ENCODE data around the gene LRMDA.

The LRMDA gene

GRCh38 chr10:75724047-75724446 is 292.6 kb downstream of the LRMDA start:
- TF ChIP-seq, protein P1, sequence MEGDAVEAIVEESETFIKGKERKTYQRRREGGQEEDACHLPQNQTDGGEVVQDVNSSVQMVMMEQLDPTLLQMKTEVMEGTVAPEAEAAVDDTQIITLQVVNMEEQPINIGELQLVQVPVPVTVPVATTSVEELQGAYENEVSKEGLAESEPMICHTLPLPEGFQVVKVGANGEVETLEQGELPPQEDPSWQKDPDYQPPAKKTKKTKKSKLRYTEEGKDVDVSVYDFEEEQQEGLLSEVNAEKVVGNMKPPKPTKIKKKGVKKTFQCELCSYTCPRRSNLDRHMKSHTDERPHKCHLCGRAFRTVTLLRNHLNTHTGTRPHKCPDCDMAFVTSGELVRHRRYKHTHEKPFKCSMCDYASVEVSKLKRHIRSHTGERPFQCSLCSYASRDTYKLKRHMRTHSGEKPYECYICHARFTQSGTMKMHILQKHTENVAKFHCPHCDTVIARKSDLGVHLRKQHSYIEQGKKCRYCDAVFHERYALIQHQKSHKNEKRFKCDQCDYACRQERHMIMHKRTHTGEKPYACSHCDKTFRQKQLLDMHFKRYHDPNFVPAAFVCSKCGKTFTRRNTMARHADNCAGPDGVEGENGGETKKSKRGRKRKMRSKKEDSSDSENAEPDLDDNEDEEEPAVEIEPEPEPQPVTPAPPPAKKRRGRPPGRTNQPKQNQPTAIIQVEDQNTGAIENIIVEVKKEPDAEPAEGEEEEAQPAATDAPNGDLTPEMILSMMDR (conservative IDR thresholded peaks at IDR 0.05; ENCODE audit: low read length): no peak
- TF ChIP-seq EZH2phosphoT487 (IDR thresholded peaks at IDR 0.05; ENCODE audit: borderline replicate concordance): no peak
- peak overlapping the region; percentile 5 for H3K4me3 ChIP-seq (ENCODE audit: low read length, poor library complexity, severe bottlenecking)
- H3K79me2 ChIP-seq (ENCODE audit: insufficient read depth, low read length): no peaks in the 10 kb centered on the region
- H3K9ac ChIP-seq (ENCODE audit: low read depth, low read length, poor library complexity, severe bottlenecking): peak overlapping the region; percentile 45
- H3F3A ChIP-seq (ENCODE audit: low read depth): 0 out of 2 replicates have a peak, but pooled peaks cover 12% of the 10 kb centered on the region
- no peak overlapping the region for H2AFZ ChIP-seq (ENCODE audit: low read length)
- H4K20me1 ChIP-seq (ENCODE audit: insufficient read depth, low read length, poor library complexity, severe bottlenecking): no peaks in the 10 kb centered on the region
- no peaks in the 10 kb centered on the region for H3K9me2 ChIP-seq (replicated peaks; ENCODE audit: low read depth, low read length)
- H3K4me2 ChIP-seq (ENCODE audit: low read depth, low read length, poor library complexity, severe bottlenecking): peak overlapping the region; percentile 51
- H3K27me3 ChIP-seq (ENCODE audit: insufficient read depth, low read length, poor library complexity, severe bottlenecking): no peaks in the 10 kb centered on the region
- no peaks in the 10 kb centered on the region for H3K9me3 ChIP-seq (ENCODE audit: insufficient read depth, low read depth, low read length)
- H3K4me1 ChIP-seq (ENCODE audit: insufficient read depth, low read length, poor library complexity, severe bottlenecking): peaks cover 53% of the 10 kb centered on the region
- no peaks in the 10 kb centered on the region for H3K36me3 ChIP-seq (ENCODE audit: insufficient read depth, low read length)

- TF ChIP-seq, protein P1 (conservative IDR thresholded peaks at IDR 0.05; ENCODE audit: low read length): no peak
- no peak for TF ChIP-seq EZH2phosphoT487 (IDR thresholded peaks at IDR 0.05; ENCODE audit: borderline replicate concordance)
- no peak overlapping the region for H3K4me3 ChIP-seq (ENCODE audit: low read length, poor library complexity, severe bottlenecking)
- no peaks in the 10 kb centered on the region for H3K36me3 ChIP-seq (ENCODE audit: insufficient read depth, low read length)
- no peaks in the 10 kb centered on the region for H3K79me2 ChIP-seq (ENCODE audit: insufficient read depth, low read length)
- peaks cover 52% of the 10 kb centered on the region for H3K4me1 ChIP-seq (ENCODE audit: insufficient read depth, low read length, poor library complexity, severe bottlenecking)
- H2AFZ ChIP-seq (ENCODE audit: low read length): no peak overlapping the region
- H4K20me1 ChIP-seq (ENCODE audit: insufficient read depth, low read length, poor library complexity, severe bottlenecking): no peaks in the 10 kb centered on the region
- H3K4me2 ChIP-seq (ENCODE audit: low read depth, low read length, poor library complexity, severe bottlenecking): no peak overlapping the region
- no peak overlapping the region for H3K9ac ChIP-seq (ENCODE audit: low read depth, low read length, poor library complexity, severe bottlenecking)
- H3K9me2 ChIP-seq (replicated peaks; ENCODE audit: low read depth, low read length): no peaks in the 10 kb centered on the region
- H3K9me3 ChIP-seq (ENCODE audit: insufficient read depth, low read depth, low read length): no peaks in the 10 kb centered on the region
- 0 out of 2 replicates have a peak, but pooled peaks cover 12% of the 10 kb centered on the region for H3F3A ChIP-seq (ENCODE audit: low read depth)
- H3K27me3 ChIP-seq (ENCODE audit: insufficient read depth, low read length, poor library complexity, severe bottlenecking): no peaks in the 10 kb centered on the region
These were observed 295.4 kb downstream of the LRMDA start for GRCh38 chr10:75726522-75727483.

DNA sequence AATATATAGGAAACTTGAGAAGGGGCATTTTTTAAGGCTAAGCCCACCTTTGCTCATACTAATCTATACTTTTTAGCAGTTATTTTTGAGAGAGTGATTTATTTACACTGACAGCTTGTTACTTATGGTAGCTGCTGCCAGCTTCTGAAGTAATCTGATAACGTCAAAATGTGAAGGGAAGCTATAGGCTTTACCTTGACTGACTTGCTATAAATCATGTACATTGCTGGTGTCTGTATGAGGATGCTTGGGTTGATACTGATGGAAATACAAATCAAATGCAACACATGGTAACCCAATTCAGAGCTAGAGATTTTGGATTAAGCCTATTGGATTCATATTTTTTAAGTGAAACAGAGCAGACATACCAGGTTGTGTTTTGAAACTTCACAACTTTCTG is 299.4 kb downstream of the LRMDA start:
- no peaks in the 10 kb centered on the region for H3F3A ChIP-seq (ENCODE audit: low read depth)

More for the DNA sequence above, 299.4 kb downstream of the LRMDA start:
- no peaks in the 10 kb centered on the region for H3K79me2 ChIP-seq (ENCODE audit: insufficient read depth, low read length)
- no peaks in the 10 kb centered on the region for H3K36me3 ChIP-seq (ENCODE audit: insufficient read depth, low read length)
- no peaks in the 10 kb centered on the region for H3K9me2 ChIP-seq (replicated peaks; ENCODE audit: low read depth, low read length)
- H3K9me3 ChIP-seq (ENCODE audit: insufficient read depth, low read depth, low read length): no peaks in the 10 kb centered on the region
- no peak overlapping the region for H2AFZ ChIP-seq (ENCODE audit: low read length)
- no peaks in the 10 kb centered on the region for H4K20me1 ChIP-seq (ENCODE audit: insufficient read depth, low read length, poor library complexity, severe bottlenecking)
- H3K4me1 ChIP-seq (ENCODE audit: insufficient read depth, low read length, poor library complexity, severe bottlenecking): peaks cover 26% of the 10 kb centered on the region
- TF ChIP-seq EZH2phosphoT487 (IDR thresholded peaks at IDR 0.05; ENCODE audit: borderline replicate concordance): no peak
- TF ChIP-seq, protein P1 (conservative IDR thresholded peaks at IDR 0.05; ENCODE audit: low read length): no peak
- no peak overlapping the region for H3K4me3 ChIP-seq (ENCODE audit: low read length, poor library complexity, severe bottlenecking)
- H3K4me2 ChIP-seq (ENCODE audit: low read depth, low read length, poor library complexity, severe bottlenecking): no peak overlapping the region
- H3K9ac ChIP-seq (ENCODE audit: low read depth, low read length, poor library complexity, severe bottlenecking): no peak overlapping the region
- H3K27me3 ChIP-seq (ENCODE audit: insufficient read depth, low read length, poor library complexity, severe bottlenecking): no peaks in the 10 kb centered on the region

Measured in Loucy (cell line).